HL-60/S4 treated with retinoic acid at 250 ng/mL for 4 days and 3 days (cell line): ENCODE data around the gene C17orf75.

ENCODE experiments used
- in situ Hi-C: fragments of 300-500 bp; cut with MboI; formaldehyde crosslinking; loops from 2 replicates; pipeline ENCODE4 v1.7.0; 2022; ENCODE audit warnings: low sequenced_read_pairs

Gene C17orf75

GRCh38 chr17:32311028-32311536, 30.9 kb downstream of the C17orf75 start:
- in situ Hi-C loops, result no loop called here

GRCh38 chr17:32307658-32308057, 34.3 kb downstream of the C17orf75 start:
- in situ Hi-C loops, result no loop called here

GRCh38 chr17:32305049-32305448, 36.9 kb downstream of the C17orf75 start:
- in situ Hi-C loops, result no loop called here

DNA sequence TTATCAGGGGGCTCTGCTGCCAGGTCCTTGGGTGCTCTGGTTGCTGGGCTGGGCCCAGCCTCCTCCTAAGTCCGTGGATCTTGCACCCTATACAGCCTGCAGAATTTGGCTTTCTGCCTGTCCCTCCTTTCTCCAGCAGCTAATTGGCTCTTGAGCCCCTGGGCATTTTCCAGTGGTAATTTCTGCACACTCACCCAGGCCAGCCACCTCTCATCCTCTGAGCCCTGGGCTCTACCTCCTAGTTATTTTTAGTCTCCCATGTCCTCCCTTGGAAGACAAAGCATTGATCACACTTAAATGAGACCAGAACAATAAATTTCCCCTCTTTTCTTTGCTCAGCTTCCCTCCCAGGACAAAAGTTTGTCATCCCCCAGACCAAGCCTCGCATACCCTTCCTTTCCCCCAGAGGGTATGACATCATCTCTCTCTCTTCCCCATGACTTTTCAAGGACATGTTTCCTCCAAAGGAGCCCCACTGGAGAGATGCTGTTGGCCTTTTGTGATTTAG, 38.1 kb downstream of the C17orf75 start:
- in situ Hi-C loops, result no loop called here

- in situ Hi-C loops, result no loop called here
These were observed 38.9 kb downstream of the C17orf75 start for GRCh38 chr17:32302860-32303649.

DNA sequence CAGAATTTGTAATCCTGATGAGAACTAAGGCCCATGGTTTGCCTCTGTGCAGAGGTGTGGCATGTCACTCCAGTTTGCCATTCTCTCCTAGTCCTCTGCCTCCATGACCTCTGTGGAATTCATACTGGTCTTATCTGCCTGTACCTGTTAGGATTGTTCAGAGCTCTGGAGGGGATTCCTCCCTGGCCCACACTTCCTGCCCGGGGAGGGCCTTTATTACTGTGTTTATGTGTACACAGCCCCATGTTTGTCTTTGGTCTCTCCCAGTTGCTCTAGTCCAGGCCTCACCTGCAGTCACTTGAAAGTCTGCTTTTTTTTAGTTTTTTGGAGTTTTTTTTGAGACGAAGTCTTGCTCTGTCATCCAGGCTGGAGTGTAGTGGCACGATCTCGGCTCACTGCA, 39.9 kb downstream of the C17orf75 start:
- in situ Hi-C loops, result no loop called here

GRCh38 chr17:32299580-32300164, 42.3 kb downstream of the C17orf75 start:
- in situ Hi-C loops, result no loop called here

GRCh38 chr17:32298721-32299579, 43.0 kb downstream of the C17orf75 start:
- in situ Hi-C loops, result no loop called here

- in situ Hi-C loops, result no loop called here
These were observed 43.7 kb downstream of the C17orf75 start for GRCh38 chr17:32298298-32298697.

- in situ Hi-C loops, result no loop called here
These were observed 44.1 kb downstream of the C17orf75 start for GRCh38 chr17:32297860-32298259.

GRCh38 chr17:32297424-32297823, 44.5 kb downstream of the C17orf75 start:
- in situ Hi-C loops, result no loop called here

GRCh38 chr17:32292094-32292493, 49.9 kb downstream of the C17orf75 start:
- in situ Hi-C loops, result no loop called here

DNA sequence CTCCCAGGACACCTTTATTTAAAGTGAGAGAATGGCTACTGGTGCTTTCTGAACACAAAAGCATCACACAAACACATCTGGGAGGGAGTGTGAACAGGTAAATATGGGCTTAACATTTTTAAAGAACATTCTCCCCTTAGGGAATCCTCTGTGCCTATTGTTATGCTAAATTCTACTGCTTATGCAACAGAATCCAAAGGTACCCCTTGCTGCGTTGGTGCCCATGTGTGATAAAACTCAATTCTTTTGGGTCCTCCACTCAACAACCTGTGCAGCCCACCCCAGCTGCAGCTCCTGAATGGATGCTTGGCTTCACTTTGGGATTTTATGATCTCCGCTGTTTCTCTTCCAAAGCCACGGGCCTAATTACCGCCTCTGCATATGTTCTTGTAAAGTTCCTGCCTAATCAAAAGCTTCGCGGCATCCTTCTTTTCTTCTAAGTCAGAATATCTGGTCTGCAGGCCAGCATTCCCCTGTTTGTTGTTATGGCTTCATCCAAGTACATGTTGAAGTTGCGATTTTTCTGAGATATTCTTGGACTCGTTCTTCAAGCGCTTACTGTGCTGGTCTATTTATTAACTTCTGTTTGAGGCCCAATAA, 52.4 kb downstream of the C17orf75 start:
- in situ Hi-C loops, result no loop called here

GRCh38 chr17:32288615-32289014, 53.4 kb downstream of the C17orf75 start:
- in situ Hi-C loops, result no loop called here

DNA sequence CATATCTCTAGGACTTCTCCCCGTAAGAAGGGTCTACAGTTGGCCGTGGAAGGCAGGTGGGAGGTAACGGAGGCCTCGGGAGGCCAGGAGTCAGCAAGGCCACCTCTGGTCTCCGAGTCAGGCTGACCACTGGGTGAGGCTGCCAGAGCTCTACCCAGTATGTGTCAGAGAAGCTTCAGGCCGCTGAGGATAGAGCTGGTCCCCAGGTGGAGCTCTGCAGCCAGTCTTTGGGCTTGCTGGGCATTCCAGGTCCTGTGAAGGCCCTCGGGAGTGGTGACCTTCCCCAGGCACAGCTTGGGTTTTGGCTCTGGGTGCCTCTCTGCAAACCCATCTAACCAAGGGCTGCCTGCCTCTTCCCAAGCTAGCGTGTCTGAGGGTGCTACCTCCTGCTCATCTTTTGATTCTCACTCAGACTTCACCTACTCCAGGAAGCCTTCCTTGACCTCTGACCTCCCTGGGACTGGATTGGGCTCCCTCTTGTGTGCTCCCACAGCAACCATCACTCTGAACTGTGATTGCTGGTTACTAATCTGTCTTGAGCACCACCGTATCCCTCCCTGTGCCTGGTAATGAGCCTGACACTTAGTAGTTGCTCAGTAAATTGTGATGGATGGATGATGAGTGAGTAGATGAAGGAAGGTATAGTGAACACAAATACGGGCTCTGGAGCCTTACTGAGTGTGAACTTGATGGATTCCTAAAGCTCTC, 54.0 kb downstream of the C17orf75 start:
- in situ Hi-C loops, result no loop called here

DNA sequence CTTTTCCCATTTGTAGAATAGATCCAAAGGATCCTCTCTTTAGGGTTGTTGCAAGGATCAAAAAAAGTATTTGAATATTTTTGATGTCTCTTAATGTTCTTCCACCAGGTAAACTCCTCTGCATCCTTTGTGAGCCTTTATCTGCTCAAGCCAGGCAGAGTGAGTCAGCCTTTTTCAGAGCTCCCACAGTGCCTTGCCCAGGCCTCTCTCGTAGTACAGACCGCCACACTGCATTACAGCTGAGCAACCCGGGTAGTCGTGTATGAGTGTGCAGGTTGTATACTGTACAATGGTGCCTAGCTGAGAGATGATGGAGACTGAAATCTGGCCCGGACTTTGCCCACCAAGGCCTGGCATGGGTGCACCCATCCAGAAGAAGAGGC, 55.5 kb downstream of the C17orf75 start:
- in situ Hi-C loops, result no loop called here

GRCh38 chr17:32285746-32286517, 56.0 kb downstream of the C17orf75 start:
- in situ Hi-C loops, result no loop called here

DNA sequence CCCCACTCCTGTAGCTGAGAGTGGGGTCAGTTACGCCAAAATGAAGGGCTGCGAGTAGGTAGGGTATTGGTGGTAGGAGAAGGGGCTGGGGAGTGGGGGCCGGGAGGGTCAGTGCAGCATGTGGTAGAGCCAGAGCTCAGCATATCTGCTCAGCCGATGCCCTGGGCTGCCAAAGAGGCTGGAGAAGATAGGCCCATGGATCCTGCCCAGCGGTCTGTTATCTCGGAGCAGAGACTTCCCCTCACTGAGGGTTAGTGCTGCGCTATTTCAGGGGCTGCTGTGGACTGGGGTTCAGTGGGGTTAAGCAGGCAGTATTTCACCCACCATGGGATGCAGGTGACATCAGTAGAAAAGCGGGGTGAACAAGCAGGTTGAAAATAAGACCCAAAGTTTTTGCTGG, 56.7 kb downstream of the C17orf75 start:
- in situ Hi-C loops, result no loop called here

- in situ Hi-C loops, result no loop called here
These were observed 58.2 kb downstream of the C17orf75 start for GRCh38 chr17:32283745-32284201.
